ENCODE data around the gene ZNF219.
"Not testable (repeated sequence)": the region's sequence is repeated elsewhere in the genome, so short reads cannot be mapped to it uniquely, and the experiment has no call there.

ZNF219 gene

DNA sequence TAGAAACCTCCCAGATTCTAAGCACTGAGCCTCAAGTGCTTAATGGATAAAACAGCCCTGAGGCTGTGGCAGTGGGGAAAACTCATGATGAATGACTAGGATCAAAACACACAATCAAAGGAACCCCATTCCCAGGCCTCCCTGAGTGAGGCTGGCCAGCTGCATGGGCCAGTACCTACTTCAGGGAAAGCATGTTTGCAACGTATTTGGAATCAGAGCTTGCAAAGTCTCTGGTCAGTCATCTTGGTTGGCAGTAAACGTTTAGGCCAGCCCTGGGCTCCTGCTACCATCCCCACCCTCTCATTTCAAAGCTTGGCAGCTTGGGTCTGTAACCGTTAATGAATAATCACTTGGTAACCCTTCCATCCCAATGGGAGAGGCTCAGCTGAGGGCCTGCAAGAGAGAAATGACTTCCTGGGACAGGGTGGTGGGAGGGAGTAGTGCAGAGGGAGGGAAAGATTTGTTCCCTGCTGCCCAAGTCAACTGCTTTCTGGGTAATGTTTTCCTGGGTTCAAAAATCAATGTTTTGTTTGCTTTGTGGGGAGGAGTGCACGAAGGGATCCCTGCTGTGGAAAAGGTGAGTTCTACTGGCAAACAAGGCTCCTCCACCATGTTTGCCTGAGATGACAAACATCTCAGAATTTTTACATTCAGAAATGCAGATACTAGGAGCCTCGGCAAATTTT lies 42.9 kb downstream of the ZNF219 start:
- H3K27me3 Mint-ChIP-seq: no peaks in the 10 kb centered on the region
- no peaks in the 10 kb centered on the region for H3K36me3 Mint-ChIP-seq
- H3K4me1 Mint-ChIP-seq (ENCODE audit: low read depth): no peaks in the 10 kb centered on the region
- no peak overlapping the region for H3K4me3 Mint-ChIP-seq
- no peaks in the 10 kb centered on the region for H3K9me3 Mint-ChIP-seq (ENCODE audit: low read depth)
- no peak overlapping the region for H3K27ac Mint-ChIP-seq

DNA sequence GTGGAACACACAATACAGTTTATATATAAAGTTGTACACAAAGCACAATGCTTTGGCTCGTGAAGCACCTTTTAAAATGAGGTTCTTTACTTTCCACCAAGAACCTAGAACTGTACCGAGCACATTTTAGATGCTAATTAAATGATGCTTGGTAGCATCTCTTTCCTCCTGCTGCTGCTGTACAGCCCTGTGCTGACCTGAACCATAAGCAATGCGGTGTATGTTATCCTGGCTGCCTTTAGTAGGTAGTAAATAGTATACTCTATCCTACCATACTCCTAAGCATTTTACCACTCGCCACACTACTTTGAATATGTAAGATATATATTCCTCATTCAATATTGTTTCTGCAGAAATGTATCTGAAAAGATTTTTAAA lies 43.7 kb downstream of the ZNF219 start:
- Mint-ChIP-seq H3K9me3 (ENCODE audit: low read depth) (no peaks in the 10 kb centered on the region), H3K36me3 (no peaks in the 10 kb centered on the region), H3K27me3 (peaks cover 2% of the 10 kb centered on the region), H3K4me3 (no peak overlapping the region), H3K27ac (no peak overlapping the region), H3K4me1 (ENCODE audit: low read depth) (no peaks in the 10 kb centered on the region)

DNA sequence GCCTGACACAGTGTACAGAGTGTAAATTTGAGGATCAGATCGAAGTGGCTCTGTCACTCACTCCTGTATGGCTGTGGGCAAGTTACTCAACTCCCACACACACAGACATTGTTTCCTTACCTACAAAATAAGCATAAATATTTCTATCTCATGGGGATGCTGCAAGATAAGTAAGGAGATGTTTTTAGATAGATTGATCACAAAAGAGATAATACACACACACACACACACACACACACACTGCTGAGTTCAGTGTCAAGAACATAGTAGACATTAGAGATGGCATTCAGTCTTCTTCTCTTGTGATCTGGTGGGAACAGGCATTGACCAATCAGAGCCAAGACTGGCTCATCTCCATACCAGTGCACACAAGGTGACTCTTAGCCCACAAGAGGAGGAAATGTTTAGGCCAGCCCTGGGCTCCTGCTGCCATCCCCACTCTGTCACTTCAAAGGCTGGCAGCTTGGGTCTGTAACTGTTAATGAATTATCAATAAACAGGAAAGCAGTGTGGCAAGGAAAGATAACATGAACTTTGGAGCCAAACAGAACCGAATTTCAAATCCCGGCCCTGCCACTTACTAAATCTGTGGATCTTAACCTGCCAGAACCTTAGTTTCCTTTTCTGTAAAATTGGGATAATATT lies 44.2 kb downstream of the ZNF219 start:
- H3K9me3 Mint-ChIP-seq (ENCODE audit: low read depth): no peaks in the 10 kb centered on the region
- no peaks in the 10 kb centered on the region for H3K36me3 Mint-ChIP-seq
- H3K4me3 Mint-ChIP-seq: no peak overlapping the region
- peaks cover 2% of the 10 kb centered on the region for H3K27me3 Mint-ChIP-seq
- no peaks in the 10 kb centered on the region for H3K4me1 Mint-ChIP-seq (ENCODE audit: low read depth)
- H3K27ac Mint-ChIP-seq: no peak overlapping the region

DNA sequence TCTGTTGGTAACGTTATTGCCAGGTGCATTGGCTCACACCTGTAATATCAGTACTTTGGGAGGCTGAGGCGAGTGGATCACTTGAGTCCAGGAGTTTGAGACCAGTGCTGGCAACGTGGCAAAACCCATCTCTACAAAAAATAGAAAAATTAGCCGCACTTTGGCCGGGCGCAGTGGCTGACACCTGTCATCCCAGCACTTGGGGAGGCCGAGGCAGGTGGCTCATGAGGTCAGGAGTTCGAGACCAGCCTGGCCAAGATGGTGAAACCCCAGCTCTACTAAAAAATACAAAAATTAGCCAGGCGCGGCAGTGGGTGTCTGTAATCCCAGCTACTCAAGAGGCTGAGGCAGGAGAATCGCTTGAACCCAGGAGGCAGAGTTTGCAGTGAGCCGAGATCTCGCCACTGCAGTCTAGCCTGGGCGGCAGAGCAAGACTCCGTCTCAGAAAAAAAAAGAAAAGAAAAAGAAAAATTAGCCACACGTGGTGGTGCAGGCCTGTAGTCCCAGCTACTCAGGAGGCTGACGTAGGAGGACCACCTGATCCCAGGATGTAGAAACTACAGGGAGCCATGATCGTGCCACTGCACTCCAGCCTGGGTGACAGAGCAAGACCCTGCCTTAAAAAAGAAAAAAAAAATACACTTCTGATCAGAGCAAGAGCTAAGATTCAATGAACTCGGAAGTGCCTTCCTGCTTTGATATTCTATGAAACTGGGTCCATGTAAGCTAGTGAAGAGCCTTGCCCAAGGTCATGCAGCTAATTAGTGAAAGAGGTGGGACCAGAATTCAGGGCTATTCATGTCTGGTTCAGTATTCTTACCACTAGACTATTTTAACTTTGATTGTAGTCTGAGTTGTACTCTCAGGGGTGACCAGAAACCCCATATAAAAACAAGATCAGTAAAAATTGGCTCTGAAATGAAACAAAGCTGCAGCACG lies 45.0 kb downstream of the ZNF219 start:
- Mint-ChIP-seq H3K27ac (no peak overlapping the region), H3K9me3 (ENCODE audit: low read depth) (no peaks in the 10 kb centered on the region), H3K27me3 (peaks cover 2% of the 10 kb centered on the region), H3K4me3 (no peak overlapping the region), H3K36me3 (no peaks in the 10 kb centered on the region), H3K4me1 (ENCODE audit: low read depth) (no peaks in the 10 kb centered on the region)

DNA sequence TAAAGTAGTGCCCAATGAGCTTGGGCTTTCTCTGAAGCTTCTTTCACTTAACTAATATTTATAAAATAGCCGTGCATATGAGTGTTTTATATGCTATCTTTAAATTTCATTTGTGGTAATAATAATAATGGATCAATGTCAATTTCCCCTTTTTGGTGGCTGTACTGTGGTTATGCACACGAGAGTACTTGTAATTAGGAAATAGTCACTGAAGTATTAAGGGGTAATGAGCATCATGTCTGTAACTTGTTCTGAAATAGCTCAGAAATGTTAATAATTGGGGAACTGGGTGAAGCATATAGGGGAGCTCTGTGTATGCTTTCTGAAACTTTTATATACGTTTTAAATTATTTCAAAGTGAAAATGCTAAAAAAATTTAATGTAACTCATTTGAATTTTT lies 47.9 kb downstream of the ZNF219 start:
- H3K27ac Mint-ChIP-seq: no peak overlapping the region
- H3K4me1 Mint-ChIP-seq (ENCODE audit: low read depth): no peaks in the 10 kb centered on the region
- H3K4me3 Mint-ChIP-seq: no peak overlapping the region
- peaks cover 3% of the 10 kb centered on the region for H3K27me3 Mint-ChIP-seq
- H3K9me3 Mint-ChIP-seq (ENCODE audit: low read depth): no peaks in the 10 kb centered on the region
- H3K36me3 Mint-ChIP-seq: no peaks in the 10 kb centered on the region

DNA sequence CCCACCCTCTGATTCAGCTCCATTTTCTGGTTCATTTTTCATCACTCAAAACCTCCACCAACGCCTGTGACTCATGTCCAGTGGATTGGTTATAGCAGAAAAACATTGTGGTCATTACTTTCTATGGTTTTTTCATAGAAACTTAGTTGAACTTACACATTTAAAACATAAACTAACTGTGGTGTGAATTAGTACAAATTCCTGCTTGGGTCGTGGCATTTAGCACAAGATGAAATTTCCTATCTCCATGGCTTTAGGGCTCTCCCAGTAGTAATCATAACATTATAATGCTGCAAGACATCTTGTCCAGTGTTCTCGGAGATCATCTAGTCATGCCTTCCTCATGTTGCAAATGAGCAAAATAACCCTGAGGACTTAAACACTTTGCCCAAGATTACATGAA lies 49.2 kb downstream of the ZNF219 start:
- Mint-ChIP-seq H3K27ac (no peak overlapping the region), H3K4me1 (ENCODE audit: low read depth) (peaks cover 5% of the 10 kb centered on the region), H3K9me3 (ENCODE audit: low read depth) (no peaks in the 10 kb centered on the region), H3K27me3 (peaks cover 3% of the 10 kb centered on the region), H3K4me3 (no peak overlapping the region), H3K36me3 (no peaks in the 10 kb centered on the region)

DNA sequence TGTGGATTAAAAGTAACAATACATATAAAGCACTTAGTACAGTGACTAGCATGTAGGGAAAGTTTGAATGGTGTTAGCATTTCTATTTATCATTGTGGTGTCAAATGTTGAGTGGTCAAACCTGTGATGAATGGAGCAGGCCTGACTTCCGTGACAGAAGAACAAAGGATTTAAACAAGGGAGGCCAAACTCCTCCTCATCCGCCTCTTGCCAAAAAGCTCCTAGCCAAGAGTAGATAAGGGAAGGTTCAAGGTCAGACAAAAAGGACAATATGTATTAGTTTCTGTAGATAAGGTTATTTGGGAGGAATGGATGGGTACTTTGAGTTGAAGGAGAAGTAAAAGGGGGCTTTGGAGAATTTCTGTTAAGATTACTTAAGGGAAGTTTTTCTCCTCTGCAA lies 49.8 kb downstream of the ZNF219 start:
- no peaks in the 10 kb centered on the region for H3K36me3 Mint-ChIP-seq
- H3K4me1 Mint-ChIP-seq (ENCODE audit: low read depth): peaks cover 7% of the 10 kb centered on the region
- H3K9me3 Mint-ChIP-seq (ENCODE audit: low read depth): no peaks in the 10 kb centered on the region
- peaks cover 3% of the 10 kb centered on the region for H3K27me3 Mint-ChIP-seq
- H3K4me3 Mint-ChIP-seq: no peak overlapping the region
- no peak overlapping the region for H3K27ac Mint-ChIP-seq

GRCh38 chr14:21047378-21047781 lies 51.1 kb downstream of the ZNF219 start:
- Mint-ChIP-seq H3K4me1 (ENCODE audit: low read depth) (peaks cover 7% of the 10 kb centered on the region), H3K36me3 (no peaks in the 10 kb centered on the region), H3K4me3 (no peak overlapping the region), H3K9me3 (ENCODE audit: low read depth) (no peaks in the 10 kb centered on the region), H3K27me3 (peaks cover 6% of the 10 kb centered on the region), H3K27ac (no peak overlapping the region)

DNA sequence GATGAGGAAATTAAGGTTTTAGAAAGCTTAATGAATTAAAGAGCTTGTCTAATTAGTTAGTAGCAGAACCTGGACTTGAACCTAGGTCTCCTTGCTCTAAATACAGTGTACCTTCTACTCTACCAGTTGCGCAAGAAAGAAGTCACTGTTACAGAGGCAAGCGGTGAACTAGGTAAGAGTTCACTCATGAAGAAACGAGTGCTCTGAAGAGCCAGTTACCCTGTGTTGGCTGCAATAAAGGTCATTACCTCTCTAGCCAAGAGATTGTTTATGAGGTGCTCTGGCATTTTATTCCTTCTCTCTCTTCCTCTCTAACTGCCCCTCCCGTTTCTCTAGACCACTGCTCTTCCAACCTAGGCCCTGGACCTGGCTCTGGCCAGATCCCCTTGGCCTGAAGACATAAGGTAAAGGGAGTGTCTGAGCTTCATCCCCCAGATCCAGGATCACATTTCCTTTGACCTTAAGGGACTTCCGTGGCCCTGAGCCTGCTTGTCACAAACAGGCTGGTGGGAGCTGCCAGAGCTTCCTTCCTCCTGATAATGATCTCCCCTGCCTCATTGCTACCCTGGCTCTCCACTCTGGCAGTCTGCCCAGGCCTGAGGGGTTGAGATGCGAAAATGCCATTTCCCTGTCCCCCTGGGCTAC lies 54.4 kb downstream of the ZNF219 start:
- H3K36me3 Mint-ChIP-seq: no peaks in the 10 kb centered on the region
- peaks cover 7% of the 10 kb centered on the region for H3K4me1 Mint-ChIP-seq (ENCODE audit: low read depth)
- H3K27ac Mint-ChIP-seq: no peak overlapping the region
- no peaks in the 10 kb centered on the region for H3K9me3 Mint-ChIP-seq (ENCODE audit: low read depth)
- no peak overlapping the region for H3K4me3 Mint-ChIP-seq
- peaks cover 6% of the 10 kb centered on the region for H3K27me3 Mint-ChIP-seq

DNA sequence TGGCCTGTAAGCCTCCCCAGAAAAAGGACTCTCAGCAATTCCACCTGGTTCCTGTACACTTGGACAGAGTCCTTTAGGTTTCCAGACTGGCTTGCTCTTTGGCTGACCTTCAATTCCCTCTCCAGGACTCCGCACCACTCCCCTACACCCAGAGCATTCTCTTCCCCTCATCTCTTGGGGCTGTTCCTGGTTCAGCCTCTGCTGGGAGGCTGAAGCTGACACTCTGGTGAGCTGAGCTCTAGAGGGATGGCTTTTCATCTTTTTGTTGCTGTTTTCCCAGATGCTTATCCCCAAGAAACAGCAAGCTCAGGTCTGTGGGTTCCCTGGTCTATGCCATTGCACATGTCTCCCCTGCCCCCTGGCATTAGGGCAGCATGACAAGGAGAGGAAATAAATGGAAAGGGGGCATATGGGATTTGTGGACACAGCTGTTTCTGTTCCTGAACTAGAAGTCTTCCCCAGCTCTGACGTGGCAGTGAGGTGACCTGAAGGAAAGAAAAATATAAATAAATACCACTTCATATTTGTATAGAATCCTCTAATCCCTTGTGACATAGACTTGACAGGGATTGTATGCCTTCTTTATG lies 55.0 kb downstream of the ZNF219 start:
- no peak overlapping the region for H3K27ac Mint-ChIP-seq
- no peaks in the 10 kb centered on the region for H3K36me3 Mint-ChIP-seq
- no peaks in the 10 kb centered on the region for H3K9me3 Mint-ChIP-seq (ENCODE audit: low read depth)
- H3K4me1 Mint-ChIP-seq (ENCODE audit: low read depth): peaks cover 7% of the 10 kb centered on the region
- H3K27me3 Mint-ChIP-seq: peaks cover 6% of the 10 kb centered on the region
- H3K4me3 Mint-ChIP-seq: no peak overlapping the region

DNA sequence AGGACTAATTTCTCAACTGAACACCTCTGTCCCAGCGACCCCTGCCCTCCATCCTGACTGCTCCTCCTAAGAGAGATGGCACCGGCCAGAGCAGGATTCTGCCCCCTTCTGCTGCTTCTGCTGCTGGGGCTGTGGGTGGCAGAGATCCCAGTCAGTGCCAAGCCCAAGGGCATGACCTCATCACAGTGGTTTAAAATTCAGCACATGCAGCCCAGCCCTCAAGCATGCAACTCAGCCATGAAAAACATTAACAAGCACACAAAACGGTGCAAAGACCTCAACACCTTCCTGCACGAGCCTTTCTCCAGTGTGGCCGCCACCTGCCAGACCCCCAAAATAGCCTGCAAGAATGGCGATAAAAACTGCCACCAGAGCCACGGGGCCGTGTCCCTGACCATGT lies 55.5 kb downstream of the ZNF219 start:
- no peaks in the 10 kb centered on the region for H3K9me3 Mint-ChIP-seq (ENCODE audit: low read depth)
- H3K27ac Mint-ChIP-seq: no peak overlapping the region
- H3K27me3 Mint-ChIP-seq: peaks cover 6% of the 10 kb centered on the region
- peaks cover 7% of the 10 kb centered on the region for H3K4me1 Mint-ChIP-seq (ENCODE audit: low read depth)
- H3K36me3 Mint-ChIP-seq: no peaks in the 10 kb centered on the region
- H3K4me3 Mint-ChIP-seq: no peak overlapping the region

GRCh38 chr14:21041676-21042433 lies 56.6 kb downstream of the ZNF219 start, which contains the start of gene RNASE7:
RNASE7 (plus strand) TSS chr14:21042362; CDS start chr14:21042993, 631 bp downstream.
- no peak within 1 kb of the TSS for H3K27ac Mint-ChIP-seq
- H3K9me3 Mint-ChIP-seq (ENCODE audit: low read depth): no peaks in the 10 kb centered on the region
- H3K36me3 Mint-ChIP-seq: no peaks in the 10 kb centered on the region
- H3K27me3 Mint-ChIP-seq: peaks cover 4% of the 10 kb centered on the region
- no peak within 1 kb of the TSS for H3K4me3 Mint-ChIP-seq
- H3K4me1 Mint-ChIP-seq (ENCODE audit: low read depth): peaks cover 7% of the 10 kb centered on the region

- H3K27me3 Mint-ChIP-seq; H3K4me1 Mint-ChIP-seq (ENCODE audit: low read depth); H3K27ac Mint-ChIP-seq; H3K9me3 Mint-ChIP-seq (ENCODE audit: low read depth); H3K4me3 Mint-ChIP-seq; H3K36me3 Mint-ChIP-seq: not testable (repeated sequence)
Observed at GRCh38 chr14:21040941-21041340, 57.5 kb downstream of the ZNF219 start.

GRCh38 chr14:21040370-21040925 lies 58.0 kb downstream of the ZNF219 start:
- H3K27me3 Mint-ChIP-seq: peaks cover 4% of the 10 kb centered on the region
- H3K27ac Mint-ChIP-seq: no peak overlapping the region
- no peaks in the 10 kb centered on the region for H3K36me3 Mint-ChIP-seq
- no peaks in the 10 kb centered on the region for H3K9me3 Mint-ChIP-seq (ENCODE audit: low read depth)
- no peak overlapping the region for H3K4me3 Mint-ChIP-seq
- peaks cover 7% of the 10 kb centered on the region for H3K4me1 Mint-ChIP-seq (ENCODE audit: low read depth)

All from activated naive CD8-positive, alpha-beta T cell (primary cell).